Colonic mucosa (tissue), 4 donors: ENCODE results near the gene GUCA2B. TPM values are rescaled to one million over a fixed set of nuclear protein-coding genes. Genes with fewer than 3 reads are reported as not detected.

Experiments used
- DNase-seq: peaks from one replicate; pipeline ENCODE4 v3.0.0-alpha.2; 2020
- H3K27ac ChIP-seq: fragments of 200-600 bp; one replicate; pipeline ENCODE4 v1.8.0; 2021
- H3K27me3 ChIP-seq: fragments of 200-600 bp; one replicate; pipeline ENCODE4 v1.8.0; 2021
- H3K36me3 ChIP-seq: fragments of 200-600 bp; one replicate; pipeline ENCODE4 v1.8.0; 2021
- H3K4me1 ChIP-seq: fragments of 200-600 bp; one replicate; pipeline ENCODE4 v1.8.0; 2021; ENCODE audit warnings: mild to moderate bottlenecking
- H3K4me3 ChIP-seq: fragments of 200-600 bp; one replicate; pipeline ENCODE4 v1.8.0; 2021
- H3K9ac ChIP-seq, 2 donors: one replicate each; pipeline ENCODE4 v1.7.0; 2013; ENCODE audit warnings: control low read depth in 2 of 2, low read depth in 2 of 2, low read length in 2 of 2
- H3K9me3 ChIP-seq: fragments of 200-600 bp; one replicate; pipeline ENCODE4 v1.8.0; 2021
- intact Hi-C: fragments of 100-400 bp; cut with DNase I; formaldehyde crosslinking; loops from one replicate; pipeline ENCODE4 v1.14.1; 2022
- total RNA-seq, 2 donors: library from RNA; stranded (reverse); fragmentation: NEBNext Ultra II Directional in 1 of 2; extraction: Animal tissue kit (Norgen Biotek cat#: 25700) in 1 of 2; gene quantifications; one replicate each; pipeline ENCODE4 v1.2.1, GENCODE V29; 2021
- TF ChIP-seq, protein P1 (sequence below): fragments of 200-600 bp; IDR thresholded peaks from one replicate; pipeline ENCODE4 v1.8.0; 2022; ENCODE audit warnings: antibody characterized with exemption, mild to moderate bottlenecking
- donor health status: healthy.
- donor health status: DM: no; HTN: no; CAD: no.
- donor health status: DM: no; HTN: no; CAD: no.

Gene GUCA2B
- total RNA-seq, 2 donors from 2014 or later, result 27.7 to 44.5 TPM

GRCh38 chr1:42192106-42192505 is 38.9 kb downstream of the GUCA2B start:
- H3K4me1 ChIP-seq, result no peaks in the 10 kb centered on the region
- intact Hi-C loops, result no loop called here
- H3K9ac ChIP-seq, result no peak overlapping the region
- H3K27ac ChIP-seq, result no peak overlapping the region
- H3K36me3 ChIP-seq, result no peaks in the 10 kb centered on the region
- TF ChIP-seq, protein P1, sequence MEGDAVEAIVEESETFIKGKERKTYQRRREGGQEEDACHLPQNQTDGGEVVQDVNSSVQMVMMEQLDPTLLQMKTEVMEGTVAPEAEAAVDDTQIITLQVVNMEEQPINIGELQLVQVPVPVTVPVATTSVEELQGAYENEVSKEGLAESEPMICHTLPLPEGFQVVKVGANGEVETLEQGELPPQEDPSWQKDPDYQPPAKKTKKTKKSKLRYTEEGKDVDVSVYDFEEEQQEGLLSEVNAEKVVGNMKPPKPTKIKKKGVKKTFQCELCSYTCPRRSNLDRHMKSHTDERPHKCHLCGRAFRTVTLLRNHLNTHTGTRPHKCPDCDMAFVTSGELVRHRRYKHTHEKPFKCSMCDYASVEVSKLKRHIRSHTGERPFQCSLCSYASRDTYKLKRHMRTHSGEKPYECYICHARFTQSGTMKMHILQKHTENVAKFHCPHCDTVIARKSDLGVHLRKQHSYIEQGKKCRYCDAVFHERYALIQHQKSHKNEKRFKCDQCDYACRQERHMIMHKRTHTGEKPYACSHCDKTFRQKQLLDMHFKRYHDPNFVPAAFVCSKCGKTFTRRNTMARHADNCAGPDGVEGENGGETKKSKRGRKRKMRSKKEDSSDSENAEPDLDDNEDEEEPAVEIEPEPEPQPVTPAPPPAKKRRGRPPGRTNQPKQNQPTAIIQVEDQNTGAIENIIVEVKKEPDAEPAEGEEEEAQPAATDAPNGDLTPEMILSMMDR, result no peak
- no peak for DNase-seq
- H3K4me3 ChIP-seq, result no peak overlapping the region
- H3K9me3 ChIP-seq, result no peaks in the 10 kb centered on the region
- H3K27me3 ChIP-seq, result no peaks in the 10 kb centered on the region

DNA sequence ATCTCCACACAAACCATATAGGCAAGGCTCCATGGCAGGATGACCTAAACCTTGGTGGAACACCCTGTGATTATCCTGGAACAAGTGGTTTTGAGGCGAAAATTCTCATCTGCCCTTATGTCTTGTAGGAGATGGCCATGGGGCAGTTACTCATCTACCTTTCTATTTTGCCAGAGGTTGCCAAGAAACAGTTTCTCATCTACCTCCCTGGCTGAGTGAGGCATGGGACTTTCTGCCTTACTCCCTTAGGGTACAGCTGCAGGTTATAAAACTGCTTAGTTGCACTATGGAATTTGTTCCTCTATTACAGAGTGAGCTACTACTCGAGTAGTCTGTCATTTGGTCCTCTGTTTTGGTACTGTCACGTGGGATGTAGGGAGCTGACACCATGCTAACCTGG is 42.6 kb downstream of the GUCA2B start:
- Histone ChIP-seq H3K4me1 (no peaks in the 10 kb centered on the region), H3K27me3 (no peaks in the 10 kb centered on the region), H3K4me3 (no peak overlapping the region), H3K27ac (no peak overlapping the region), H3K9ac (no peak overlapping the region), H3K36me3 (no peaks in the 10 kb centered on the region), H3K9me3 (no peaks in the 10 kb centered on the region)
- TF ChIP-seq, protein P1, result no peak
- no peak for DNase-seq
- intact Hi-C loops, result no loop called here

DNA sequence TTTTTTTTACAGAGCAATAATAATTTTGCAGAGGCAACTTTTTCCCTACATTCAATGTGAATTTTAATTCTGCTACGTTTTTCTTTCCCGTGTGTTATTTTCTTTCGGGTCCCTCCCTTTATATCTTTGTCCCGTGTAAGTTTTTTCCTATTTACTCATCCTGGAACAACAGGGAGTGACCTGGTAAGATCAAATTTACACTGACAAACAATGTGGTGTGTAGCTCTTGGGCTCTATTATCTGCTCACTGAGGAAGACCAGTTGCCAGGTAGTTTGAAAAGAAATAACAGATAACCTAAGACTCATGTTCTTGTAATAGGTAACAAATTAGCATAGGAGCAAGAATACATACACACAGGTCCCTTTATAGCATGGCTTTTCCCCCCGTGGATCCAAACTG is 45.0 kb downstream of the GUCA2B start:
- Histone ChIP-seq H3K9me3 (no peaks in the 10 kb centered on the region), H3K4me3 (no peak overlapping the region), H3K27me3 (no peaks in the 10 kb centered on the region), H3K4me1 (no peaks in the 10 kb centered on the region), H3K9ac (no peak overlapping the region), H3K36me3 (no peaks in the 10 kb centered on the region), H3K27ac (no peak overlapping the region)
- TF ChIP-seq, protein P1, result no peak
- DNase-seq, result no peak
- intact Hi-C loops, result no loop called here

GRCh38 chr1:42201986-42202385 is 48.8 kb downstream of the GUCA2B start:
- H3K9ac ChIP-seq, result no peak overlapping the region
- TF ChIP-seq, protein P1, result no peak
- no peaks in the 10 kb centered on the region for H3K9me3 ChIP-seq
- H3K27me3 ChIP-seq, result no peaks in the 10 kb centered on the region
- DNase-seq, result no peak
- no peak overlapping the region for H3K4me3 ChIP-seq
- intact Hi-C loops, result no loop called here
- no peaks in the 10 kb centered on the region for H3K36me3 ChIP-seq
- no peak overlapping the region for H3K27ac ChIP-seq
- H3K4me1 ChIP-seq, result no peaks in the 10 kb centered on the region

Other genes starting within 250 kb of the GUCA2B start
- gene HIVEP3, start 234.5 kb upstream of the GUCA2B start, total RNA-seq, result 1 to 10 TPM; 1.9 to 3.3 TPM
- 100 to 1,000 TPM; 195 to 959 TPM for gene GUCA2A, start 11.3 kb downstream of the GUCA2B start, total RNA-seq
- gene FOXJ3, start 181.8 kb downstream of the GUCA2B start, total RNA-seq, result 10 to 100 TPM; 39.9 to 44.8 TPM
- 10 to 100 TPM; 14.3 to 30.9 TPM for gene RIMKLA, start 227.4 kb downstream of the GUCA2B start, total RNA-seq